Gastrocnemius medialis (tissue), 4 donors: Measurements from ENCODE around the gene KRT82. TPM values are rescaled to one million over a fixed set of nuclear protein-coding genes. Genes with fewer than 3 reads are reported as not detected.

Experiments used
- ATAC-seq, 2 donors: fragments of 150-250 bp; one replicate each; pipeline ENCODE4 v1.9.1; 2016
- DNase-seq, 2 donors: peaks; one replicate each; pipeline ENCODE4 v3.0.0-alpha.2; 2019
- H3K27ac ChIP-seq, 4 donors: fragments of 200-600 bp; sonication (generic); 1 replicate in 1 of 4; 2 replicates in 3 of 4; pipeline ENCODE4 v1.5.1; 2016 to 2018; ENCODE audit warnings: mild to moderate bottlenecking in 2 of 4, moderate library complexity in 1 of 4
- H3K27me3 ChIP-seq, 3 donors: fragments of 200-600 bp; sonication (generic) in 2 of 3; 1 replicate in 1 of 3; 2 replicates in 2 of 3; pipeline versions ENCODE4 v1.5.1 to v1.6.0; 2016 to 2019; ENCODE audit warnings: mild to moderate bottlenecking in 1 of 3, moderate library complexity in 1 of 3
- H3K36me3 ChIP-seq, 2 donors: fragments of 200-600 bp; sonication (generic) in 1 of 2; one replicate each; pipeline ENCODE4 v1.5.1; 2017 to 2018
- H3K4me1 ChIP-seq, 2 donors: fragments of 200-600 bp; sonication (generic) in 1 of 2; one replicate each; pipeline ENCODE4 v1.5.1; 2016 to 2017; ENCODE audit warnings: mild to moderate bottlenecking in 2 of 2
- H3K4me3 ChIP-seq, 4 donors: fragments of 200-600 bp; sonication (generic) in 3 of 4; 1 replicate in 1 of 4; 2 replicates in 3 of 4; pipeline ENCODE4 v1.5.1; 2016 to 2019; ENCODE audit warnings: mild to moderate bottlenecking in 2 of 4
- H3K9me3 ChIP-seq, 3 donors: fragments of 200-600 bp; sonication (generic) in 2 of 3; 1 replicate in 1 of 3; 2 replicates in 2 of 3; pipeline ENCODE4 v1.5.1; 2016 to 2019
- POLR2A ChIP-seq, 2 donors: fragments of 450-650 bp; IDR thresholded peaks; one replicate each; pipeline ENCODE4 v1.6.1; 2017; ENCODE audit warnings: antibody characterized with exemption in 2 of 2, mild to moderate bottlenecking in 2 of 2, moderate library complexity in 2 of 2
- in situ Hi-C, 4 donors: fragments of 200-750 bp; cut with MboI; loops; one replicate each; pipeline versions ENCODE4 v1.15.0 to v1.8.0; 2017; ENCODE audit warnings: low sequenced_read_pairs in 4 of 4
- intact Hi-C: fragments of 100-400 bp; cut with DNase I; formaldehyde crosslinking; loops from one replicate; pipeline ENCODE4 v1.15.1; 2023; ENCODE audit warnings: low total_unique reads
- total RNA-seq, 4 donors: library from RNA; depleted of rRNA; stranded (reverse); fragments of >200 nt; gene quantifications; one replicate each; pipeline versions ENCODE4 v1.1.0 to v1.2.3, GENCODE V29; 2016
- TF ChIP-seq, protein P1 (sequence below), 5 experiments: fragments of 450-650 bp in 3 of 5; fragments of 200-600 bp in 2 of 5; sonication (generic) in 2 of 5; IDR thresholded peaks in 4 of 5; conservative IDR thresholded peaks in 1 of 5; 1 replicate in 4 of 5; 2 replicates in 1 of 5; pipeline ENCODE4 v1.5.1; 2016 to 2019; ENCODE audit warnings: antibody characterized with exemption in 5 of 5, mild to moderate bottlenecking in 3 of 5, moderate library complexity in 3 of 5

The KRT82 gene
- total RNA-seq, 4 donors from 2014 or later = not detected

DNA sequence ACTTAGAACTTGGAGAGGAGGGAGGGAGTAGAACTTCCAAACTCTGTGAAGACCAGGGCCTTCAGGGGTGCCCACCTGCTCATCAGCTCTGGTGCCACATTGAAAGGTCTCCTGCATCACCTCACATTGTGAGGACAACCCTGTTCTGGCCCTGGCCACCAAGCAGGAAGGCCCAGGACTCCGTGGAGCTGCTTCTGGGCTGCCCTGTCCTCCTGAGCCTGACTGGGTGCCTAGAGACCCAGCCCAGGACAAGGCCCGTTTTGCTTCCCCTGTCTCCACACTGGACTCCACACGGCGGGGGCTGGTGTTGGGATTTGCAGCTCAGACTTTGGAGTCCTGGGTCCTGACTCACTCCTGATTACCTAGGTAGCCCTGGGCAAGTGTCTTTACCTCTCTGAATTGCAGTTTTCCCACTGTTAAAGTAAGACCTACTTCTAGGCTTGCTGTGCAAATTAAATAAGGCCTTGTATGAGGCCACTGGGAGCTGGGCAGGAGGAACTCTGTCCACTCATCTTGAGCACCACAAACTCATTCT is 12.5 kb upstream of the KRT82 start:
- DNase-seq = no peak
- in situ Hi-C loops (no loop called here), intact Hi-C loops (no loop called here)
- Histone ChIP-seq H3K9me3 (no peaks in the 10 kb centered on the region), H3K36me3 (no peaks in the 10 kb centered on the region), H3K27ac (no peak overlapping the region), H3K27me3 (peaks cover 0 to 3% (median 0%) of the 10 kb centered on the region in 3 donors), H3K4me3 (no peak overlapping the region), H3K4me1 (no peaks in the 10 kb centered on the region)
- TF ChIP-seq POLR2A (IDR thresholded peaks at IDR 0.05) = no peak
- TF ChIP-seq, protein P1, sequence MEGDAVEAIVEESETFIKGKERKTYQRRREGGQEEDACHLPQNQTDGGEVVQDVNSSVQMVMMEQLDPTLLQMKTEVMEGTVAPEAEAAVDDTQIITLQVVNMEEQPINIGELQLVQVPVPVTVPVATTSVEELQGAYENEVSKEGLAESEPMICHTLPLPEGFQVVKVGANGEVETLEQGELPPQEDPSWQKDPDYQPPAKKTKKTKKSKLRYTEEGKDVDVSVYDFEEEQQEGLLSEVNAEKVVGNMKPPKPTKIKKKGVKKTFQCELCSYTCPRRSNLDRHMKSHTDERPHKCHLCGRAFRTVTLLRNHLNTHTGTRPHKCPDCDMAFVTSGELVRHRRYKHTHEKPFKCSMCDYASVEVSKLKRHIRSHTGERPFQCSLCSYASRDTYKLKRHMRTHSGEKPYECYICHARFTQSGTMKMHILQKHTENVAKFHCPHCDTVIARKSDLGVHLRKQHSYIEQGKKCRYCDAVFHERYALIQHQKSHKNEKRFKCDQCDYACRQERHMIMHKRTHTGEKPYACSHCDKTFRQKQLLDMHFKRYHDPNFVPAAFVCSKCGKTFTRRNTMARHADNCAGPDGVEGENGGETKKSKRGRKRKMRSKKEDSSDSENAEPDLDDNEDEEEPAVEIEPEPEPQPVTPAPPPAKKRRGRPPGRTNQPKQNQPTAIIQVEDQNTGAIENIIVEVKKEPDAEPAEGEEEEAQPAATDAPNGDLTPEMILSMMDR (IDR thresholded peaks at IDR 0.05 in 4 of 5, conservative IDR thresholded peaks at IDR 0.05 in 1 of 5) = no peak
- ATAC-seq = no peak

DNA sequence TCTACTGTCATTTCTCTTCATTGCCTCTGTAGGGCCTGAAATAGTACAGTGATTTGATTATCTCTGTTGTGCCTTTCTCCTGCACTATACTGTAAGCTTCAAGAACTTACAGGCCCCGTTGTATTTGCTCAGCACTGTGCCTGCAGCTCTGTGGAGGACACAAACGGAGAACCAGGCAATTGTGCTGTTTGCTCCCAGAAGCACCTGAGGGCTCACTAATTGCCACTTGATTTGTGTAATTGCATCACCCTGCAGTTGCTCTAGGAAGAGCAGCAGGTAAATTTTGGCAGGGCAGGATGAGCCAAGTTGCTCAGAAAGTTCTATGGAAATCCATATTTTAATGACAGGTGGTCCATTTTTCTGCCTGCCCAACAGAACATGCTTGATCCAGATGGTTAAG is 11.6 kb upstream of the KRT82 start:
- H3K4me1 ChIP-seq = no peaks in the 10 kb centered on the region
- no peaks in the 10 kb centered on the region for H3K36me3 ChIP-seq
- intact Hi-C loops = no loop called here
- H3K27ac ChIP-seq = peak overlapping the region in 1 of 4 donors; percentile 73
- in situ Hi-C loops = no loop called here
- H3K9me3 ChIP-seq = no peaks in the 10 kb centered on the region
- DNase-seq (no peak), ATAC-seq (no peak)
- no peak overlapping the region for H3K4me3 ChIP-seq
- peaks cover 0 to 3% (median 0%) of the 10 kb centered on the region in 3 donors for H3K27me3 ChIP-seq
- TF ChIP-seq, protein P1 (IDR thresholded peaks at IDR 0.05 in 4 of 5, conservative IDR thresholded peaks at IDR 0.05 in 1 of 5) = no peak
- TF ChIP-seq POLR2A (IDR thresholded peaks at IDR 0.05) = no peak

DNA sequence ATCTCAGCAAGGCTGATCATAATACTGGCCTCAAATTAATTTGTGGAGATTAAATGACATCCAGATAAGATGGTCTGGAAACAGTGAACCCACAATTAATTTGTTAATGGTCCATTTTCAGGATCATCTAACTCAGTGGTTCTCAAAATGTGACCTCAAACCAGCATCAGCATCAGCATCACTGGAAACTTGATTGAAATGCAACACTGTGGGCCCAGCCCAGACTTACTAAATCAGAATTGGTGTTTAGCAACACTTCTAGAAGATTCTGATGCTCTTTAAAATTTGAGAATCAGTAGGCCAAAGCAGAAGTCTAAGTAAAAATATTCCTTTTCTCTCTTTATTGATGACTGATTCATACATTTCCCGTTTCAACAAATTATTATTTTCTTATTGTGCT is 10.7 kb upstream of the KRT82 start:
- TF ChIP-seq, protein P1 (IDR thresholded peaks at IDR 0.05 in 4 of 5, conservative IDR thresholded peaks at IDR 0.05 in 1 of 5) = no peak
- TF ChIP-seq POLR2A (IDR thresholded peaks at IDR 0.05) = no peak
- Histone ChIP-seq H3K4me1 (no peaks in the 10 kb centered on the region), H3K27ac (peak overlapping the region; percentile 42 to 73 (median 59)), H3K36me3 (no peaks in the 10 kb centered on the region), H3K27me3 (no peaks in the 10 kb centered on the region), H3K9me3 (no peaks in the 10 kb centered on the region), H3K4me3 (no peak overlapping the region)
- DNase-seq (no peak), ATAC-seq (no peak)
- intact Hi-C loops (no loop called here), in situ Hi-C loops (no loop called here)

DNA sequence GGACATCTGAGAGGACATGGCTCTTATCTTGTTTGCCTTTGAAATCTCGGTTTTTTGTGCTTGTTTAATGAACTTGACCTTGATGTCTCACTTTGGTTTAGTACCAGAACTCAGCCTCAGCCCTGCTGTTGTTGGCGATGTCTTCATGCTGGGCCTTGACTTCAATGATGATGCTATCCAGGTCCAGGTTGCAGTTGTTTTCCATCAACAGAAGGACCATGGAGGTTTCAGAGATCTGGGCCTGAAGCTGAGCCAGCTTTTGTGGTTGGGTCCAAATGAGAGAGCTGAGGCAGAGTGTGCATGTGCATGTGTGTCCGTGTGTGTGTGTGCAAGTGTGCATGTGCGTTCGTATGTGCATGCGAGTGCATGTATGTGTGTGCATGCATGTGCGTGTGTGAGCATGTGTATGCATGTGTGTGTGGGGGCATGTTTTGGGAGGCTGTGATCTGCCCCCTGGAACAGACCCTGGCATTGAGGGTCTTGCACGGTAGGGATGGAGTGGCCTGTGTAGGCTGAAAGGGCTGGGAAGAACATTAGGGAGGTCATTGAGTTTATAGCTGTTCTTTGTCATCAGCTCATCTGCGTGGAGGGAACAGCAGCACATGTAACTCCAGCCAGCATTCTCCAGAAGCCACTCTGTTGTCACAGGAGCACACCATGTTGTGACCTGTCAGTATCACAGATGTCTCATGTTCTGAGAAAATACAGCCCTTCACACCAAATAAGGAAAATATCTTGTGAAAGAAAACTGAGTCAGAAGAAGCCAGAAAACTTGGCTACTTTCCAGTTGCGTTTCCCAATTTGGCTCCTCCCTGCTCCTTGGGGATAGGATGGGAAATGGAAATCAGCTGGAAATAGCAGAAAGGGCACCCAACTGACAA is 10.0 kb upstream of the KRT82 start:
- intact Hi-C loops (no loop called here), in situ Hi-C loops (no loop called here)
- Histone ChIP-seq H3K27ac (peak overlapping the region in 3 of 4 donors; percentile 54 to 73 (median 64)), H3K9me3 (no peaks in the 10 kb centered on the region), H3K4me1 (no peaks in the 10 kb centered on the region), H3K27me3 (no peaks in the 10 kb centered on the region), H3K4me3 (no peak overlapping the region), H3K36me3 (no peaks in the 10 kb centered on the region)
- ATAC-seq (peak; percentile 86 to 90), DNase-seq (peak; percentile 38 to 62)
- TF ChIP-seq POLR2A (IDR thresholded peaks at IDR 0.05) = no peak
- TF ChIP-seq, protein P1 (IDR thresholded peaks at IDR 0.05 in 4 of 5, conservative IDR thresholded peaks at IDR 0.05 in 1 of 5) = no peak
